Posterior vena cava (tissue), 2 donors: Measurements from ENCODE around the gene SLC18A2. TPM values are rescaled to one million over a fixed set of nuclear protein-coding genes. Genes with fewer than 3 reads are reported as not detected.

ENCODE experiments used
- DNase-seq: peaks from one replicate; pipeline ENCODE4 v3.0.0-alpha.2; 2020; ENCODE audit warnings: low spot score
- intact Hi-C, 2 donors: fragments of 100-400 bp; cut with DNase I; formaldehyde crosslinking; loops; one replicate each; pipeline versions ENCODE4 v1.14.1 to v1.14.2; 2022 to 2023
- long read RNA-seq, 2 donors: library from polyadenylated mRNA; unstranded; transcript quantifications; one replicate each; pipeline ENCODE4 v2.0.0, GENCODE V29; 2020 to 2021
- total RNA-seq, 2 donors: library from RNA; stranded (reverse); fragmentation: NEBNext Ultra II Directional; extraction: Animal tissue kit (Norgen Biotek cat#: 25700); gene quantifications; one replicate each; pipeline ENCODE4 v1.2.1, GENCODE V29; 2021
- donor health status: DM: yes; HTN: yes; CAD: no.
- donor health status: DM: yes; HTN: yes; CAD: no.

SLC18A2 gene
- 1 to 10 TPM in 1 of 2 donors, under 1 TPM in 1; 0.81 to 2.7 TPM for total RNA-seq
- long read RNA-seq, donor 1, partial matches to known transcripts = 0 of 29 reads
- long read RNA-seq, donor 1, other reads (novel, unspliced or antisense) = 28 of 29 reads
- long read RNA-seq, donor 2, partial matches to known transcripts = 0 of 28 reads
- long read RNA-seq, donor 2, other reads (novel, unspliced or antisense) = 27 of 28 reads

GRCh38 chr10:117240621-117241529 lies at the start of gene SLC18A2:
TSS of gene SLC18A2 (plus strand) at chr10:117241114. CDS start at chr10:117241694, 580 bp downstream.
- intact Hi-C loops = no loop called here
- DNase-seq = no peak

GRCh38 chr10:117197189-117197588 lies 43.7 kb upstream of the SLC18A2 start, which contains the start of gene KCNK18:
TSS of gene KCNK18 (plus strand) at chr10:117197489. CDS start at chr10:117197489, 0 bp downstream.
- intact Hi-C loops = no loop called here
- DNase-seq = peak; percentile 58

- intact Hi-C loops = no loop called here
Measured at GRCh38 chr10:117198088-117198487, 42.8 kb upstream of the SLC18A2 start.

GRCh38 chr10:117201826-117202225 lies 39.1 kb upstream of the SLC18A2 start:
- DNase-seq = peak; percentile 55
- intact Hi-C loops = no loop called here

More at GRCh38 chr10:117198088-117198487, 42.8 kb upstream of the SLC18A2 start:
- peak; percentile 58 for DNase-seq

GRCh38 chr10:117204316-117204715 lies 36.6 kb upstream of the SLC18A2 start:
- intact Hi-C loops = no loop called here
- no peak for DNase-seq

- no peak for DNase-seq
- intact Hi-C loops = no loop called here
Measured at GRCh38 chr10:117212176-117212575, 28.7 kb upstream of the SLC18A2 start.

- intact Hi-C loops = no loop called here
- DNase-seq = no peak
Measured at GRCh38 chr10:117214401-117214800, 26.5 kb upstream of the SLC18A2 start.

- intact Hi-C loops = no loop called here
- peak; percentile 9 for DNase-seq
Measured at GRCh38 chr10:117215079-117215478, 25.8 kb upstream of the SLC18A2 start.

GRCh38 chr10:117216028-117216427 lies 24.9 kb upstream of the SLC18A2 start:
- DNase-seq = peak; percentile 55
- intact Hi-C loops = no loop called here

- peak; percentile 90 for DNase-seq
- intact Hi-C loops = no loop called here
Measured at GRCh38 chr10:117216611-117217195, 24.2 kb upstream of the SLC18A2 start.

- intact Hi-C loops = no loop called here
- peak; percentile 76 for DNase-seq
Measured at GRCh38 chr10:117217196-117217761, 23.6 kb upstream of the SLC18A2 start.

- intact Hi-C loops = no loop called here
- DNase-seq = peak; percentile 25
Measured at GRCh38 chr10:117218654-117219053, 22.3 kb upstream of the SLC18A2 start.

GRCh38 chr10:117221156-117221711 lies 19.7 kb upstream of the SLC18A2 start:
- DNase-seq = peak; percentile 66
- intact Hi-C loops = no loop called here

GRCh38 chr10:117222552-117222951 lies 18.4 kb upstream of the SLC18A2 start:
- peak; percentile 20 for DNase-seq
- intact Hi-C loops = no loop called here

- intact Hi-C loops = no loop called here
- DNase-seq = peak; percentile 0
Measured at GRCh38 chr10:117222976-117223692, 17.8 kb upstream of the SLC18A2 start.

GRCh38 chr10:117223693-117224430 lies 17.1 kb upstream of the SLC18A2 start:
- DNase-seq = peak; percentile 53
- intact Hi-C loops = no loop called here

GRCh38 chr10:117224881-117225280 lies 16.0 kb upstream of the SLC18A2 start:
- DNase-seq = no peak
- intact Hi-C loops = no loop called here

GRCh38 chr10:117226813-117227451 lies 14.0 kb upstream of the SLC18A2 start:
- DNase-seq = no peak
- intact Hi-C loops = no loop called here
